Left lung (tissue), 10 donors: ENCODE data around the gene KCNC1. TPM values are rescaled to one million over a fixed set of nuclear protein-coding genes. Genes with fewer than 3 reads are reported as not detected.

ENCODE experiments used
- ATAC-seq: fragments of 200-7000 bp; cut with Tn5 transposase; one replicate; pipeline ENCODE4 v1.9.1; 2020; ENCODE audit warnings: moderate library complexity
- DNase-seq, 4 donors: peaks; one replicate each; pipeline ENCODE4 v3.0.0-alpha.2; 2013 to 2020
- H3K27ac ChIP-seq, 2 donors: fragments of 200-600 bp; sonication (generic) in 1 of 2; one replicate each; pipeline versions ENCODE4 v1.5.0 to v1.8.0; 2020 to 2021
- H3K27me3 ChIP-seq, 2 donors: fragments of 200-600 bp; sonication (generic) in 1 of 2; one replicate each; pipeline versions ENCODE4 v1.5.0 to v1.8.0; 2020 to 2021
- H3K36me3 ChIP-seq, 2 donors: fragments of 200-600 bp; sonication (generic) in 1 of 2; one replicate each; pipeline versions ENCODE4 v1.5.0 to v1.8.0; 2020 to 2021
- H3K4me1 ChIP-seq, 2 donors: fragments of 200-600 bp; one replicate each; pipeline ENCODE4 v1.8.0; 2021
- H3K4me3 ChIP-seq, 2 donors: fragments of 200-600 bp; sonication (generic) in 1 of 2; one replicate each; pipeline versions ENCODE4 v1.5.0 to v1.8.0; 2020 to 2021; ENCODE audit warnings: mild to moderate bottlenecking in 1 of 2
- H3K9me3 ChIP-seq, 2 donors: fragments of 200-600 bp; sonication (generic) in 1 of 2; one replicate each; pipeline versions ENCODE4 v1.5.0 to v1.8.0; 2020 to 2021
- CTCF ChIP-seq, 2 donors: fragments of 200-600 bp; sonication (generic) in 1 of 2; IDR thresholded peaks; one replicate each; pipeline versions ENCODE4 v1.5.0 to v1.8.0; 2021; ENCODE audit warnings: antibody characterized with exemption in 2 of 2
- intact Hi-C, 2 donors: fragments of 100-400 bp; cut with DNase I; formaldehyde crosslinking; loops; one replicate each; pipeline versions ENCODE4 v1.11.2 to v1.14.2; 2022
- polyA plus RNA-seq, 6 donors: library from polyadenylated mRNA; unstranded; fragments of 120-200 nt; gene quantifications; one replicate each; pipeline ENCODE4 v1.2.1, GENCODE V29; 2013; ENCODE audit not compliant: insufficient read length in 6 of 6
- total RNA-seq, 2 donors: library from RNA; stranded (reverse); fragmentation: NEBNext Ultra II Directional; extraction: Animal tissue kit (Norgen Biotek cat#: 25700); gene quantifications; one replicate each; pipeline ENCODE4 v1.2.1, GENCODE V29; 2021
- donor health status: DM: no; HTN: yes; CAD: no.
- donor health status: DM: no; HTN: no; CAD: no.

The KCNC1 gene
- total and polyA plus RNA-seq, 8 donors = 0.78 to 1.2 (median 0.89) TPM; not detected in 2

GRCh38 chr11:17766590-17766989 lies 32.0 kb downstream of the KCNC1 start:
- H3K27me3 ChIP-seq = no peaks in the 10 kb centered on the region
- TF ChIP-seq CTCF (IDR thresholded peaks at IDR 0.05) = no peak
- H3K27ac ChIP-seq = no peak overlapping the region
- no peak overlapping the region for H3K4me3 ChIP-seq
- no peaks in the 10 kb centered on the region for H3K9me3 ChIP-seq
- no peaks in the 10 kb centered on the region for H3K36me3 ChIP-seq
- no peaks in the 10 kb centered on the region for H3K4me1 ChIP-seq
- ATAC-seq (no peak), DNase-seq (no peak)
- intact Hi-C loops = loop anchor here in 1 of 2 donors (10.0 kb wide), 1 partner anchor 208 kb away; no protein-coding TSS in a partner anchor

GRCh38 chr11:17767301-17767885 lies 32.8 kb downstream of the KCNC1 start:
- TF ChIP-seq CTCF (IDR thresholded peaks at IDR 0.05) = no peak
- H3K36me3 ChIP-seq = no peaks in the 10 kb centered on the region
- intact Hi-C loops = loop anchor here in 1 of 2 donors (10.0 kb wide), 1 partner anchor 207 kb away; no protein-coding TSS in a partner anchor
- H3K4me3 ChIP-seq = no peak overlapping the region
- H3K4me1 ChIP-seq = no peaks in the 10 kb centered on the region
- no peaks in the 10 kb centered on the region for H3K27me3 ChIP-seq
- no peak overlapping the region for H3K27ac ChIP-seq
- H3K9me3 ChIP-seq = no peaks in the 10 kb centered on the region
- no peak for ATAC-seq
- no peak for DNase-seq

- H3K27ac ChIP-seq = no peak overlapping the region
- H3K36me3 ChIP-seq = no peaks in the 10 kb centered on the region
- H3K4me3 ChIP-seq = no peak overlapping the region
- intact Hi-C loops = loop anchor here in 1 of 2 donors (10.0 kb wide), 1 partner anchor 207 kb away; no protein-coding TSS in a partner anchor
- DNase-seq (no peak), ATAC-seq (no peak)
- H3K9me3 ChIP-seq = no peaks in the 10 kb centered on the region
- TF ChIP-seq CTCF (IDR thresholded peaks at IDR 0.05) = no peak
- no peaks in the 10 kb centered on the region for H3K4me1 ChIP-seq
- H3K27me3 ChIP-seq = no peaks in the 10 kb centered on the region
Observed at GRCh38 chr11:17767914-17768313, 33.3 kb downstream of the KCNC1 start.

- no peak overlapping the region for H3K4me3 ChIP-seq
- H3K27me3 ChIP-seq = no peaks in the 10 kb centered on the region
- TF ChIP-seq CTCF (IDR thresholded peaks at IDR 0.05) = no peak
- DNase-seq = peak in 1 of 4 donors; percentile 56
- H3K36me3 ChIP-seq = no peaks in the 10 kb centered on the region
- intact Hi-C loops = loop anchor here in 1 of 2 donors (10.0 kb wide), 1 partner anchor 206 kb away; no protein-coding TSS in a partner anchor
- H3K27ac ChIP-seq = no peak overlapping the region
- H3K9me3 ChIP-seq = no peaks in the 10 kb centered on the region
- no peaks in the 10 kb centered on the region for H3K4me1 ChIP-seq
- no peak for ATAC-seq
Observed at GRCh38 chr11:17768547-17768946, 34.0 kb downstream of the KCNC1 start.

- intact Hi-C loops = loop anchor here in 1 of 2 donors (10.0 kb wide), 1 partner anchor 206 kb away; no protein-coding TSS in a partner anchor
- DNase-seq = no peak
- Histone ChIP-seq H3K27me3 (no peaks in the 10 kb centered on the region), H3K4me3 (no peak overlapping the region), H3K36me3 (no peaks in the 10 kb centered on the region), H3K4me1 (no peaks in the 10 kb centered on the region), H3K27ac (no peak overlapping the region), H3K9me3 (no peaks in the 10 kb centered on the region)
- TF ChIP-seq CTCF (IDR thresholded peaks at IDR 0.05) = no peak
- no peak for ATAC-seq
Observed at GRCh38 chr11:17769218-17769617, 34.6 kb downstream of the KCNC1 start.
